H1 (cell line): Measurements from ENCODE around the gene PHF24. TPM values are rescaled to one million over a fixed set of nuclear protein-coding genes. Genes with fewer than 3 reads are reported as not detected.

Source experiments
- FOSL1 ChIP-seq: IDR thresholded peaks from 2 replicates; pipeline ENCODE4 v1.6.1; 2011; ENCODE audit warnings: mild to moderate bottlenecking, low read depth, low read length, moderate library complexity; ENCODE audit not compliant: insufficient read depth
- TEAD4 ChIP-seq: IDR thresholded peaks from 2 replicates; pipeline ENCODE4 v1.6.1; 2012; ENCODE audit warnings: low read depth, low read length, inconsistent platforms, mixed read lengths
- YY1 ChIP-seq: IDR thresholded peaks from 2 replicates; pipeline ENCODE4 v1.6.1; 2011; ENCODE audit warnings: low read depth, mild to moderate bottlenecking, low read length
- ZNF274 ChIP-seq: IDR thresholded peaks from 2 replicates; pipeline ENCODE4 v1.7.0; 2012; ENCODE audit warnings: low read length, borderline replicate concordance; ENCODE audit errors: extremely low read depth
- polyA plus RNA-seq, 7 experiments: library from polyadenylated mRNA; depleted of rRNA in 3 of 7; stranded (reverse) in 5 of 7; unstranded in 2 of 7; fragments of >200 nt in 5 of 7; fragments of 200-250 nt in 2 of 7; gene quantifications; 1 replicate in 5 of 7; 2 replicates in 1 of 7; 4 replicates in 1 of 7; pipeline versions ENCODE4 v1.2.1 to v1.2.3, GENCODE V29; 2011 to 2013; ENCODE audit warnings: missing spikeins in 2 of 7, mixed read lengths in 2 of 7
- total RNA-seq: library from RNA; stranded (reverse); fragmentation: NEBNext Ultra II Directional; extraction: Animal tissue kit (Norgen Biotek cat#: 25700); gene quantifications from 2 replicates; pipeline ENCODE4 v1.2.1, GENCODE V29; 2021

Gene PHF24
- total and polyA plus RNA-seq, 2 of the 8 experiments (the other 6 are each of a cell fraction or from before 2014, with no cell fraction given) = 0.29 to 0.35 TPM

DNA sequence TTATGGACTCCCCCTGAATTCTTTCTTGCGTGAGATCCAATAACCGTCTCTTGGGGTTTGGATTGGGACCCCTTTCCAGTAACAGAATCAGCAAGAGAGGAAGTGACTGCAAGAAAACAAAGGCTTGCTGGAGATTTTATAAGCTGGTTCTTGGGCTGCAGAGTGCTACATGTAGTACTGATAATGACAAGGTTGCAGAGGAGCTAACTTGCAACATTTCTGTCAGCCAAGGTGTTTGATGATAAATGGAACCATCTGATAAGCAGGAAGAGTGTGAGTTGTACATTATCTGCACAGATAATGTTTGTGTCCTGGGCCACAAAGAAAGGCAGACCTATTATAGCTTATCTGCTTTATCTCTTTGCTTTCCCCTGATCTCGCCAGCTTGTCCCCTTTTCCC is 68.6 kb downstream of the PHF24 start (continued):
- TF ChIP-seq ZNF274 (no peak), YY1 (no peak), FOSL1 (no peak), TEAD4 (no peak)
